GM18909 (cell line): ENCODE measurements around the gene ITGA11.

ENCODE experiments used
- ATAC-seq: cut with Tn5 transposase; IDR thresholded peaks from one replicate; pipeline ENCODE4 v1.9.1; 2021; ENCODE audit warnings: mild to moderate bottlenecking; ENCODE audit not compliant: unreplicated experiment, poor library complexity

Gene ITGA11

GRCh38 chr15:68365140-68365745 lies 66.7 kb downstream of the ITGA11 start:
- ATAC-seq, result no peak

- no peak for ATAC-seq
Observed at GRCh38 chr15:68364660-68365035, 67.3 kb downstream of the ITGA11 start.

GRCh38 chr15:68364028-68364659 lies 67.8 kb downstream of the ITGA11 start:
- no peak for ATAC-seq

- no peak for ATAC-seq
Observed at GRCh38 chr15:68363353-68363752, 68.6 kb downstream of the ITGA11 start.

GRCh38 chr15:68362537-68363126 lies 69.3 kb downstream of the ITGA11 start:
- ATAC-seq, result no peak

GRCh38 chr15:68360721-68361120 lies 71.2 kb downstream of the ITGA11 start:
- no peak for ATAC-seq

- ATAC-seq, result no peak
Observed at GRCh38 chr15:68356778-68357177, 75.2 kb downstream of the ITGA11 start.

GRCh38 chr15:68354923-68355322 lies 77.0 kb downstream of the ITGA11 start:
- ATAC-seq, result no peak

- ATAC-seq, result no peak
Observed at GRCh38 chr15:68354268-68354667, 77.7 kb downstream of the ITGA11 start.

GRCh38 chr15:68353421-68354135 lies 78.4 kb downstream of the ITGA11 start:
- no peak for ATAC-seq

- ATAC-seq, result no peak
Observed at GRCh38 chr15:68352401-68353062, 79.4 kb downstream of the ITGA11 start.

- no peak for ATAC-seq
Observed at GRCh38 chr15:68349151-68349550, 82.8 kb downstream of the ITGA11 start.

GRCh38 chr15:68348606-68349005 lies 83.4 kb downstream of the ITGA11 start:
- ATAC-seq, result no peak

- no peak for ATAC-seq
Observed at GRCh38 chr15:68348081-68348480, 83.9 kb downstream of the ITGA11 start.

- no peak for ATAC-seq
Observed at GRCh38 chr15:68347392-68347791, 84.6 kb downstream of the ITGA11 start.

GRCh38 chr15:68346979-68347378 lies 85.0 kb downstream of the ITGA11 start:
- no peak for ATAC-seq

- no peak for ATAC-seq
Observed at GRCh38 chr15:68345481-68345880, 86.5 kb downstream of the ITGA11 start.

GRCh38 chr15:68344600-68344999 lies 87.4 kb downstream of the ITGA11 start:
- no peak for ATAC-seq

- no peak for ATAC-seq
Observed at GRCh38 chr15:68343579-68344225, 88.3 kb downstream of the ITGA11 start.
